Suprapubic skin (tissue), 3 donors: ENCODE results near the gene KLC3.

ENCODE experiments used
- CTCF ChIP-seq, 2 donors: fragments of 200-600 bp in 1 of 2; fragments of 450-650 bp in 1 of 2; sonication (generic) in 1 of 2; IDR thresholded peaks; one replicate each; pipeline ENCODE4 v1.5.1; 2016 to 2019; ENCODE audit warnings: antibody characterized with exemption in 2 of 2, mild to moderate bottlenecking in 1 of 2, moderate library complexity in 1 of 2
- EP300 ChIP-seq: sonication (generic); formaldehyde crosslinking; IDR thresholded peaks from one replicate; pipeline ENCODE4 v1.6.1; 2017; ENCODE audit warnings: antibody characterized with exemption
- POLR2A ChIP-seq, 2 donors: fragments of 450-650 bp; IDR thresholded peaks; one replicate each; pipeline ENCODE4 v1.6.1; 2017; ENCODE audit warnings: antibody characterized with exemption in 2 of 2, mild to moderate bottlenecking in 2 of 2, moderate library complexity in 2 of 2

- no peak for TF ChIP-seq POLR2A (IDR thresholded peaks at IDR 0.05)
- no peak for TF ChIP-seq CTCF (IDR thresholded peaks at IDR 0.05)
- TF ChIP-seq EP300 = no peak
These were observed 6.8 kb upstream of the KLC3 start for GRCh38 chr19:45333609-45334303.
